Inferior parietal cortex (tissue), 1 donor: ENCODE data around the gene ALPL.
"Not testable (repeated sequence)": the region's sequence is repeated elsewhere in the genome, so short reads cannot be mapped to it uniquely, and the experiment has no call there.

ENCODE experiments used
- DNase-seq: peaks from one replicate; pipeline ENCODE4 v3.0.0-alpha.2; 2016; ENCODE audit errors: extremely low spot score

Gene ALPL

GRCh38 chr1:21509351-21510112, at the start of gene ALPL:
ALPL (plus strand) TSS chr1:21509423; CDS start chr1:21554082, 44,659 bp downstream.
- DNase-seq = no peak

- not testable (repeated sequence) for DNase-seq
Measured at GRCh38 chr1:21465127-21465526, 44.1 kb upstream of the ALPL start.

GRCh38 chr1:21467946-21468345, 41.3 kb upstream of the ALPL start:
- DNase-seq = not testable (repeated sequence)

GRCh38 chr1:21468599-21468998, 40.6 kb upstream of the ALPL start:
- DNase-seq = no peak

GRCh38 chr1:21469581-21469980, 39.6 kb upstream of the ALPL start:
- DNase-seq = no peak

GRCh38 chr1:21472861-21473260, 36.4 kb upstream of the ALPL start:
- DNase-seq = no peak

- DNase-seq = no peak
Measured at GRCh38 chr1:21478356-21478755, 30.9 kb upstream of the ALPL start.

- not testable (repeated sequence) for DNase-seq
Measured at GRCh38 chr1:21483881-21484280, 25.3 kb upstream of the ALPL start.

- DNase-seq = no peak
Measured at GRCh38 chr1:21489146-21489545, 20.1 kb upstream of the ALPL start.

GRCh38 chr1:21490774-21491487, 18.3 kb upstream of the ALPL start:
- DNase-seq = no peak

GRCh38 chr1:21491488-21492355, 17.5 kb upstream of the ALPL start:
- no peak for DNase-seq

GRCh38 chr1:21492356-21492625, 16.9 kb upstream of the ALPL start:
- DNase-seq = no peak

- no peak for DNase-seq
Measured at GRCh38 chr1:21494196-21494595, 15.0 kb upstream of the ALPL start.

GRCh38 chr1:21495225-21495820, 13.9 kb upstream of the ALPL start:
- DNase-seq = no peak

GRCh38 chr1:21496063-21496462, 13.2 kb upstream of the ALPL start:
- no peak for DNase-seq

- no peak for DNase-seq
Measured at GRCh38 chr1:21496886-21497285, 12.3 kb upstream of the ALPL start.

GRCh38 chr1:21497466-21498061, 11.7 kb upstream of the ALPL start:
- DNase-seq = no peak

GRCh38 chr1:21499283-21499950, 9.8 kb upstream of the ALPL start:
- DNase-seq = no peak

- DNase-seq = no peak
Measured at GRCh38 chr1:21503706-21504377, 5.4 kb upstream of the ALPL start.

- DNase-seq = no peak
Measured at GRCh38 chr1:21506804-21507203, 2.4 kb upstream of the ALPL start.
